SK-N-SH treated with all-trans-retinoic acid at 6 μM for 48 hours (cell line): ENCODE data around the gene PLEKHH1.

Experiments
- ATAC-seq: fragments of 200-7000 bp; cut with Tn5 transposase; 3 replicates; pipeline ENCODE4 v1.9.1; 2020; ENCODE audit warnings: mild to moderate bottlenecking, moderate library complexity
- ARNTL ChIP-seq: fragments of 450-650 bp; formaldehyde crosslinking; IDR thresholded peaks from 2 replicates; pipeline ENCODE4 v1.5.0; 2020; ENCODE audit warnings: low read depth, mild to moderate bottlenecking, moderate library complexity, borderline replicate concordance
- BACH2 ChIP-seq: fragments of 250-450 bp; sonication (Bioruptor Pico); IDR thresholded peaks from 2 replicates; pipeline ENCODE4 v1.9.0; 2021; ENCODE audit warnings: mild to moderate bottlenecking, borderline replicate concordance
- CREB5 ChIP-seq: fragments of 250-450 bp; sonication (Bioruptor Pico); IDR thresholded peaks from 2 replicates; pipeline ENCODE4 v1.5.1; 2020; ENCODE audit warnings: low read depth, mild to moderate bottlenecking, moderate library complexity
- CSRNP3 ChIP-seq: fragments of 250-450 bp; sonication (Bioruptor Pico); IDR thresholded peaks from 2 replicates; pipeline ENCODE4 v1.5.1; 2021; ENCODE audit warnings: mild to moderate bottlenecking, moderate library complexity
- ESRRG ChIP-seq: fragments of 250-450 bp; sonication (Bioruptor Pico); IDR thresholded peaks from 2 replicates; pipeline ENCODE4 v1.6.1; 2021; ENCODE audit warnings: mild to moderate bottlenecking
- GLIS3 ChIP-seq: fragments of 250-450 bp; sonication (Bioruptor Pico); IDR thresholded peaks from 2 replicates; pipeline ENCODE4 v1.5.0; 2020; ENCODE audit warnings: mild to moderate bottlenecking, moderate library complexity
- ISL1 ChIP-seq: fragments of 250-450 bp; sonication (Bioruptor Pico); IDR thresholded peaks from 2 replicates; pipeline ENCODE4 v2.1.2; 2022; ENCODE audit warnings: mild to moderate bottlenecking, moderate library complexity
- OSR1 ChIP-seq: fragments of 250-450 bp; sonication (Bioruptor Pico); IDR thresholded peaks from 2 replicates; pipeline ENCODE4 v1.8.0; 2022; ENCODE audit warnings: moderate library complexity, mild to moderate bottlenecking, inconsistent platforms
- PATZ1 ChIP-seq: fragments of 250-450 bp; sonication (Bioruptor Pico); IDR thresholded peaks from 2 replicates; pipeline ENCODE4 v1.8.0; 2020; ENCODE audit warnings: mild to moderate bottlenecking, moderate library complexity, borderline replicate concordance
- POU6F1 ChIP-seq: fragments of 250-450 bp; sonication (Bioruptor Pico); IDR thresholded peaks from 2 replicates; pipeline ENCODE4 v1.8.0; 2021; ENCODE audit warnings: low read depth, mild to moderate bottlenecking, moderate library complexity, borderline replicate concordance
- PPARA ChIP-seq: fragments of 250-450 bp; sonication (Bioruptor Pico); IDR thresholded peaks from 2 replicates; pipeline ENCODE4 v1.5.0; 2020; ENCODE audit warnings: mild to moderate bottlenecking, borderline replicate concordance
- RARB ChIP-seq: fragments of 250-450 bp; sonication (Bioruptor Pico); IDR thresholded peaks from 2 replicates; pipeline ENCODE4 v1.8.0; 2021; ENCODE audit warnings: mild to moderate bottlenecking, moderate library complexity
- SNAI2 ChIP-seq: fragments of 250-450 bp; sonication (Bioruptor Pico); IDR thresholded peaks from 2 replicates; pipeline ENCODE4 v1.5.0; 2020; ENCODE audit warnings: mild to moderate bottlenecking, moderate library complexity
- TCF4 ChIP-seq: fragments of 250-450 bp; sonication (Bioruptor Pico); IDR thresholded peaks from 2 replicates; pipeline ENCODE4 v1.8.0; 2021; ENCODE audit warnings: mild to moderate bottlenecking, moderate library complexity, borderline replicate concordance
- TOX ChIP-seq: fragments of 250-450 bp; sonication (Bioruptor Pico); IDR thresholded peaks from 2 replicates; pipeline ENCODE4 v1.8.0; 2021; ENCODE audit warnings: mild to moderate bottlenecking, moderate library complexity, borderline replicate concordance
- ZC3H10 ChIP-seq: fragments of 250-450 bp; sonication (Bioruptor Pico); IDR thresholded peaks from 2 replicates; pipeline ENCODE4 v1.5.1; 2021; ENCODE audit warnings: mild to moderate bottlenecking, moderate library complexity
- ZFP3 ChIP-seq: fragments of 250-450 bp; sonication (Bioruptor Pico); IDR thresholded peaks from 2 replicates; pipeline ENCODE4 v1.5.0; 2020; ENCODE audit warnings: mild to moderate bottlenecking, moderate library complexity
- ZFP30 ChIP-seq: fragments of 450-650 bp; formaldehyde crosslinking; IDR thresholded peaks from 2 replicates; pipeline ENCODE4 v1.5.0; 2022; ENCODE audit warnings: mild to moderate bottlenecking, moderate library complexity
- ZNF565 ChIP-seq: fragments of 450-650 bp; formaldehyde crosslinking; conservative IDR thresholded peaks from 2 replicates; pipeline ENCODE4 v1.5.0; 2020; ENCODE audit warnings: low read depth, mild to moderate bottlenecking, moderate library complexity
- ZNF70 ChIP-seq: fragments of 450-650 bp; formaldehyde crosslinking; IDR thresholded peaks from 2 replicates; pipeline ENCODE4 v1.5.0; 2020; ENCODE audit warnings: mild to moderate bottlenecking, moderate library complexity
- ZNF8 ChIP-seq: fragments of 450-650 bp; formaldehyde crosslinking; IDR thresholded peaks from 2 replicates; pipeline ENCODE4 v1.5.0; 2020; ENCODE audit warnings: mild to moderate bottlenecking, moderate library complexity

Gene PLEKHH1

GRCh38 chr14:67555518-67556090 lies 22.5 kb downstream of the PLEKHH1 start:
- TF ChIP-seq ZFP3, result no peak
- no peak for TF ChIP-seq ARNTL (CRISPR knock-in tag)
- no peak for TF ChIP-seq PATZ1
- no peak for TF ChIP-seq PPARA (CRISPR knock-in tag)
- TF ChIP-seq ZFP30 (CRISPR knock-in tag), result no peak
- TF ChIP-seq SNAI2, result no peak
- TF ChIP-seq CSRNP3 (CRISPR knock-in tag), result no peak
- no peak for TF ChIP-seq ISL1
- TF ChIP-seq RARB (CRISPR knock-in tag), result no peak
- no peak for TF ChIP-seq TCF4 (CRISPR knock-in tag)
- TF ChIP-seq ZNF70 (CRISPR knock-in tag), result no peak
- no peak for TF ChIP-seq POU6F1
- no peak for TF ChIP-seq BACH2 (CRISPR knock-in tag)
- TF ChIP-seq ESRRG (CRISPR knock-in tag), result no peak
- TF ChIP-seq ZNF8 (CRISPR knock-in tag), result no peak
- no peak for TF ChIP-seq OSR1 (CRISPR knock-in tag)
- TF ChIP-seq ZNF565 (CRISPR knock-in tag), result no peak
- no peak for TF ChIP-seq CREB5 (CRISPR knock-in tag)
- TF ChIP-seq ZC3H10, result no peak
- TF ChIP-seq, all 23 proteins: peak for 0
- no peak for ATAC-seq

- TF ChIP-seq OSR1 (CRISPR knock-in tag), result no peak
- TF ChIP-seq ZFP3, result no peak
- TF ChIP-seq ZNF565 (CRISPR knock-in tag), result no peak
- no peak for TF ChIP-seq ZC3H10
- TF ChIP-seq PATZ1, result no peak
- TF ChIP-seq GLIS3 (CRISPR knock-in tag), result no peak
- no peak for TF ChIP-seq TOX (CRISPR knock-in tag)
- no peak for TF ChIP-seq PPARA (CRISPR knock-in tag)
- TF ChIP-seq ZNF70 (CRISPR knock-in tag), result no peak
- TF ChIP-seq ZFP30 (CRISPR knock-in tag), result no peak
- TF ChIP-seq BACH2 (CRISPR knock-in tag), result no peak
Measured at GRCh38 chr14:67556671-67557070, 23.6 kb downstream of the PLEKHH1 start.

GRCh38 chr14:67557118-67557517 lies 24.0 kb downstream of the PLEKHH1 start:
- TF ChIP-seq SNAI2 (no peak), ZNF8 (CRISPR knock-in tag) (no peak), CREB5 (CRISPR knock-in tag) (no peak)
- no peak for ATAC-seq

More at GRCh38 chr14:67556671-67557070, 23.6 kb downstream of the PLEKHH1 start:
- no peak for ATAC-seq
